ENCODE data around the gene C2orf49. TPM values are rescaled to one million over a fixed set of nuclear protein-coding genes. Genes with fewer than 3 reads are reported as not detected.

C2orf49 gene
- total and polyA plus RNA-seq, 8 donors: 4.2 to 10.2 (median 6.7) TPM

- H3K36me3 ChIP-seq: peaks cover 0 to 9% (median 6%) of the 10 kb centered on the region in 3 donors
- WGBS, 2 donors: 95 to 96% methylated on average over 3 of the region's 3 CpGs
- no peaks in the 10 kb centered on the region for H3K27me3 ChIP-seq
- TF ChIP-seq CTCF (IDR thresholded peaks at IDR 0.05): no peak
- DNase-seq (no peak), FAIRE-seq (no peak), ATAC-seq (no peak)
- intact Hi-C loops (cut with DNase I): no loop called here
- H3K27ac ChIP-seq: no peak overlapping the region
- no peaks in the 10 kb centered on the region for H3K9me3 ChIP-seq
- peaks cover 0 to 7% (median 6%) of the 10 kb centered on the region in 3 donors for H3K4me1 ChIP-seq
- no peak overlapping the region for H3K4me3 ChIP-seq
Measured at GRCh38 chr2:105298017-105298416, 39.3 kb upstream of the C2orf49 start.

- DNase-seq (no peak), FAIRE-seq (no peak), ATAC-seq (no peak)
- peaks cover 0 to 7% (median 6%) of the 10 kb centered on the region in 3 donors for H3K4me1 ChIP-seq
- no peaks in the 10 kb centered on the region for H3K27me3 ChIP-seq
- H3K36me3 ChIP-seq: peaks cover 0 to 9% (median 6%) of the 10 kb centered on the region in 3 donors
- intact Hi-C loops (cut with DNase I): no loop called here
- no peak for TF ChIP-seq CTCF (IDR thresholded peaks at IDR 0.05)
- WGBS, 2 donors: 86 to 93% methylated on average over 5 of the region's 5 CpGs
- H3K9me3 ChIP-seq: no peaks in the 10 kb centered on the region
- no peak overlapping the region for H3K27ac ChIP-seq
- no peak overlapping the region for H3K4me3 ChIP-seq
Measured at GRCh38 chr2:105299290-105299689, 38.0 kb upstream of the C2orf49 start.

DNA sequence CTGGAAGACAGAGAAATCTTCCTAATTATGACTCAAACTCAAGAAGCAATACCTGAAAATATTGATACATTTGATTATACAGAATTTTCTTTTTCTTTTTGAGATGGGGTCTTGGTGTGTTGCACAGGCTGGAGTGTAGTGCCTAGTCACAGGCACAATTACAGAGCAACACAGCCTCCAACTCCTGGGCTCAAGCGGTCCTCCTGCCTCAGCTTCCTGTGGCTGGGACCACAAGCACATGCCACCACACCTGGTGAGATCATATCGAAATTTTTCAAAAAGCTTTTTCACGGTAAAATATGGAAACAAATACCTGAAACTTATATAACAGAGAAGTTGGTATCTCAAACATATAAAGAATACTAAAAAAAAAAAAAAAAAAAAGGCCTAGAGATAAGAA is 35.7 kb upstream of the C2orf49 start:
- DNase-seq (no peak), ATAC-seq (no peak), FAIRE-seq (no peak)
- Histone ChIP-seq H3K27me3 (no peaks in the 10 kb centered on the region), H3K4me1 (no peaks in the 10 kb centered on the region), H3K27ac (no peak overlapping the region), H3K36me3 (peaks cover 0 to 9% (median 6%) of the 10 kb centered on the region in 3 donors), H3K4me3 (no peak overlapping the region), H3K9me3 (no peaks in the 10 kb centered on the region)
- 94 to 96% methylated on average over 3 of the region's 3 CpGs for WGBS, 2 donors
- intact Hi-C loops (cut with DNase I): no loop called here
- no peak for TF ChIP-seq CTCF (IDR thresholded peaks at IDR 0.05)

DNA sequence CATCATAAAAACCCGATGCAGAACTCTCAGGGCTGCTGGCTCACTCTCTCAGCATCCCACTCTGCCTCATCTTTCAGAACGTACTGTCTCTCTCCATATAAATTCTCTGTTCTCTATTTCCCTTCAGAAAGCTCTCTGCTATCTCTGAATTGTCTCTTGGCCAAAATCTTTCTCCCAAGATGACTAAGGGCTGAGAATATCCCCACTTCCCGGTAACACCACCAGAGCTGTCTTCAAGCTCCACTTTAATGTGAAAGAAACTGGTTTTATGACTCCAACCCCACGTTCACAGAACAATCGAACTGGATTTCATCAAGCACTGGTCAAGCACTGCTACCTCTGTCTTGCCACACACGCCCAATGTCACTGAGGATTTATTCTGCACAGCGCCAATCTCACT is 30.2 kb upstream of the C2orf49 start:
- FAIRE-seq (no peak), DNase-seq (no peak), ATAC-seq (no peak)
- H3K4me3 ChIP-seq: no peak overlapping the region
- peaks cover 0 to 5% (median 0%) of the 10 kb centered on the region in 3 donors for H3K4me1 ChIP-seq
- no peaks in the 10 kb centered on the region for H3K27me3 ChIP-seq
- H3K27ac ChIP-seq: no peak overlapping the region
- intact Hi-C loops (cut with DNase I): no loop called here
- H3K9me3 ChIP-seq: no peaks in the 10 kb centered on the region
- H3K36me3 ChIP-seq: peaks cover 0 to 10% (median 0%) of the 10 kb centered on the region in 3 donors
- TF ChIP-seq CTCF (IDR thresholded peaks at IDR 0.05): no peak
- 89 to 90% methylated on average over 7 of the region's 7 CpGs for WGBS, 2 donors

GRCh38 chr2:105307550-105307949 is 29.8 kb upstream of the C2orf49 start:
- no peak for ATAC-seq
- no peak for DNase-seq
- H3K27ac ChIP-seq: no peak overlapping the region
- H3K4me3 ChIP-seq: no peak overlapping the region
- no peaks in the 10 kb centered on the region for H3K27me3 ChIP-seq
- H3K4me1 ChIP-seq: peaks cover 0 to 5% (median 0%) of the 10 kb centered on the region in 3 donors
- intact Hi-C loops (cut with DNase I): no loop called here
- H3K9me3 ChIP-seq: no peaks in the 10 kb centered on the region
- no peak for TF ChIP-seq CTCF (IDR thresholded peaks at IDR 0.05)
- 88 to 92% methylated on average over 19 of the region's 19 CpGs for WGBS, 2 donors
- no peak for FAIRE-seq
- peaks cover 0 to 10% (median 0%) of the 10 kb centered on the region in 3 donors for H3K36me3 ChIP-seq

All from pancreas (tissue), 10 donors.